ENCODE data around the gene NR2F6.

The NR2F6 gene

GRCh38 chr19:17286752-17287151, 41.0 kb upstream of the NR2F6 start:
- H3K4me1 ChIP-seq (ENCODE audit: control insufficient read depth, insufficient read depth, low read length) = no peaks in the 10 kb centered on the region
- no peak overlapping the region for H3K27ac ChIP-seq (ENCODE audit: extremely low read depth, low read depth, low read length)
- ChIA-PET CTCF (interaction anchor here (0.6 kb wide), 1 partner anchor 13 kb away, joined by 3 read pairs; no protein-coding TSS in a partner anchor), POLR2A (no interaction called here)
- TF ChIP-seq ZSCAN4 (tag by site-specific recombination; IDR thresholded peaks at IDR 0.05) = 0 out of 2 replicates have a peak, but pooled peaks have one; percentile 2
- TF ChIP-seq OVOL3 (tag by site-specific recombination; IDR thresholded peaks at IDR 0.05) = no peak
- H3K9me3 ChIP-seq (ENCODE audit: control insufficient read depth, insufficient read depth, low read depth, low read length) = no peaks in the 10 kb centered on the region
- peaks cover 0 to 2% of the 10 kb centered on the region in 2 experiments; a peak in 1 of 3 replicates for H3K36me3 ChIP-seq (ENCODE audit: control insufficient read depth in 2 of 2, insufficient read depth in 1 of 2, low read length in 2 of 2)
- H3K4me3 ChIP-seq (ENCODE audit: low read depth, low read length) = no peak overlapping the region

GRCh38 chr19:17286263-17286662, 40.5 kb upstream of the NR2F6 start:
- H3K4me1 ChIP-seq (ENCODE audit: control insufficient read depth, insufficient read depth, low read length) = no peaks in the 10 kb centered on the region
- H3K36me3 ChIP-seq (ENCODE audit: control insufficient read depth in 2 of 2, insufficient read depth in 1 of 2, low read length in 2 of 2) = no peaks in the 10 kb centered on the region
- TF ChIP-seq ZNF596 (tag by site-specific recombination; IDR thresholded peaks at IDR 0.05) (no peak), ZNF404 (tag by site-specific recombination; IDR thresholded peaks at IDR 0.05) (no peak), HOXD13 (CRISPR knock-in tag; IDR thresholded peaks at IDR 0.05; ENCODE audit: borderline replicate concordance) (no peak), ZSCAN4 (tag by site-specific recombination; IDR thresholded peaks at IDR 0.05) (peak; percentile 87; the same call in 1 of the 2 replicates)
- H3K27ac ChIP-seq (ENCODE audit: extremely low read depth, low read depth, low read length) = no peak overlapping the region
- H3K4me3 ChIP-seq (ENCODE audit: low read depth, low read length) = no peak overlapping the region
- H3K9me3 ChIP-seq (ENCODE audit: control insufficient read depth, insufficient read depth, low read depth, low read length) = no peaks in the 10 kb centered on the region
- POLR2A ChIA-PET = no interaction called here
- CTCF ChIA-PET = interaction anchor here (0.6 kb wide), 1 partner anchor 13 kb away, joined by 3 read pairs; no protein-coding TSS in a partner anchor

GRCh38 chr19:17285415-17286135, 39.9 kb upstream of the NR2F6 start:
- POLR2A ChIA-PET = interaction anchor here (0.6 kb wide), 1 partner anchor 25 kb away, joined by 3 read pairs; no protein-coding TSS in a partner anchor
- CTCF ChIA-PET = interaction anchor here (0.6 to 1.0 kb wide), 2 partner anchors 24 to 45 kb away, joined by 3 to 7 read pairs; no protein-coding TSS in a partner anchor
- TF ChIP-seq WT1 (tag by site-specific recombination; IDR thresholded peaks at IDR 0.05) (no peak), ZNF510 (tag by site-specific recombination; IDR thresholded peaks at IDR 0.05; ENCODE audit: insufficient replicate concordance) (no peak), ZNF792 (tag by site-specific recombination; IDR thresholded peaks at IDR 0.05) (peak; percentile 97), ZNF112 (tag by site-specific recombination; IDR thresholded peaks at IDR 0.05) (no peak), HOXA7 (CRISPR knock-in tag; IDR thresholded peaks at IDR 0.05; ENCODE audit: borderline replicate concordance) (no peak)

GRCh38 chr19:17283504-17283996, 37.8 kb upstream of the NR2F6 start:
- no peaks in the 10 kb centered on the region for H3K4me1 ChIP-seq (ENCODE audit: control insufficient read depth, insufficient read depth, low read length)
- no peak overlapping the region for H3K27ac ChIP-seq (ENCODE audit: extremely low read depth, low read depth, low read length)
- POLR2A ChIA-PET = no interaction called here
- no peak overlapping the region for H3K4me3 ChIP-seq (ENCODE audit: low read depth, low read length)
- H3K36me3 ChIP-seq (ENCODE audit: control insufficient read depth in 2 of 2, insufficient read depth in 1 of 2, low read length in 2 of 2) = peaks cover 0 to 6% of the 10 kb centered on the region in 2 experiments; a peak in 1 of 3 replicates
- CTCF ChIA-PET = interaction anchor here (0.6 to 4.1 kb wide), 15 partner anchors 18 to 1884 kb away, joined by 3 to 37 read pairs (median 4); partner anchors contain the start of genes ABHD8, BABAM1, MRPL34 and USHBP1
- no peaks in the 10 kb centered on the region for H3K9me3 ChIP-seq (ENCODE audit: control insufficient read depth, insufficient read depth, low read depth, low read length)
- no peak for TF ChIP-seq HIC1 (tag by site-specific recombination; IDR thresholded peaks at IDR 0.05)
- no peak for TF ChIP-seq ZBTB1 (tag by site-specific recombination; IDR thresholded peaks at IDR 0.05)
- TF ChIP-seq ZNF701 (tag by site-specific recombination; IDR thresholded peaks at IDR 0.05) = no peak
- TF ChIP-seq SCRT2 (tag by site-specific recombination; IDR thresholded peaks at IDR 0.05) = peak; percentile 98
- no peak for TF ChIP-seq ZFP41 (tag by site-specific recombination; IDR thresholded peaks at IDR 0.05; ENCODE audit: borderline replicate concordance)
- no peak for TF ChIP-seq KLF9 (tag by site-specific recombination; IDR thresholded peaks at IDR 0.05; ENCODE audit: low read depth)
- no peak for TF ChIP-seq ELK4 (IDR thresholded peaks at IDR 0.05; ENCODE audit: borderline replicate concordance, low read depth, low read length)
- no peak for TF ChIP-seq HOXC10 (CRISPR knock-in tag; IDR thresholded peaks at IDR 0.05)
- no peak for TF ChIP-seq ZNF692 (tag by site-specific recombination; IDR thresholded peaks at IDR 0.05)

More at GRCh38 chr19:17285415-17286135, 39.9 kb upstream of the NR2F6 start:
- H3K36me3 ChIP-seq (ENCODE audit: control insufficient read depth in 2 of 2, insufficient read depth in 1 of 2, low read length in 2 of 2) = no peaks in the 10 kb centered on the region
- H3K4me1 ChIP-seq (ENCODE audit: control insufficient read depth, insufficient read depth, low read length) = no peaks in the 10 kb centered on the region
- H3K4me3 ChIP-seq (ENCODE audit: low read depth, low read length) = no peak overlapping the region
- H3K9me3 ChIP-seq (ENCODE audit: control insufficient read depth, insufficient read depth, low read depth, low read length) = no peaks in the 10 kb centered on the region
- H3K27ac ChIP-seq (ENCODE audit: extremely low read depth, low read depth, low read length) = no peak overlapping the region

Measured in HEK293 (cell line).